Stimulated activated CD8-positive, alpha-beta memory T cell treated with anti-CD3 and anti-CD28 coated beads, Interleukin-4, amount 100 ng/mL, for 48 hours (primary cell): ENCODE data around the gene PPRC1.

Experiments
- DNase-seq: peaks from one replicate; pipeline ENCODE4 v3.0.0-alpha.2; 2020

The PPRC1 gene

DNA sequence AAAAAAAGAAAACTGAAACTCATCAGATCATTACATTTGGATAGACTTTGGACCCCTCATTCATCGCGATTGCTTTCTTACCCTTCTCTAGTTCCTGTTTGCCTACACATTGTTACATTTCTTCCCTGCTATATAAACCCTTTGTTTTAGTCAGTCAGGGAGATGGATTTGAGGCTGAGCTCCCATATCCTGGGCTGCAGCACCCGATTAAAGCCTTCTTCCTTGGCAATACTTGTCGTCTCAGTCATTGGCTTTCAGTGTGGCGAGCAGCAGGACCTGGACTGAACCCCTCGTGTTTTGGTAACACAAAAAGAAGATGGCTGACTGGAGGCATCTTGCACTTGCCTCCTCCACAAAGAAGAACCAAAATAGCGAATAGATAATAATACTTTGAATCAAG, 59.1 kb downstream of the PPRC1 start:
- no peak for DNase-seq

- no peak for DNase-seq
These were observed 62.5 kb downstream of the PPRC1 start for GRCh38 chr10:102195296-102195870.

GRCh38 chr10:102196893-102197292, 64.1 kb downstream of the PPRC1 start:
- peak; percentile 30 for DNase-seq

- DNase-seq = no peak
These were observed 65.2 kb downstream of the PPRC1 start for GRCh38 chr10:102198027-102198426.
